HG02840 (cell line): Measurements from ENCODE around the gene FARSA.
"Not testable (repeated sequence)": the region's sequence is repeated elsewhere in the genome, so short reads cannot be mapped to it uniquely, and the experiment has no call there.

ENCODE experiments used
- ATAC-seq: cut with Tn5 transposase; IDR thresholded peaks from one replicate; pipeline ENCODE4 v1.9.1; 2021; ENCODE audit warnings: mild to moderate bottlenecking, moderate library complexity, moderate number of reproducible peaks; ENCODE audit not compliant: unreplicated experiment, low FRiP score

FARSA gene

GRCh38 chr19:12954612-12954962 lies 21.1 kb upstream of the FARSA start:
- ATAC-seq = no peak

GRCh38 chr19:12953799-12954611 lies 20.5 kb upstream of the FARSA start:
- no peak for ATAC-seq

- no peak for ATAC-seq
These were observed 19.8 kb upstream of the FARSA start for GRCh38 chr19:12953138-12953798.

GRCh38 chr19:12952488-12953137 lies 19.1 kb upstream of the FARSA start:
- ATAC-seq = no peak

- not testable (repeated sequence) for ATAC-seq
These were observed 18.5 kb upstream of the FARSA start for GRCh38 chr19:12952050-12952449.

- ATAC-seq = no peak
These were observed 16.1 kb upstream of the FARSA start for GRCh38 chr19:12949363-12950283.

GRCh38 chr19:12948612-12949362 lies 15.3 kb upstream of the FARSA start:
- no peak for ATAC-seq

GRCh38 chr19:12947702-12948611 lies 14.4 kb upstream of the FARSA start:
- no peak for ATAC-seq

- ATAC-seq = no peak
These were observed 13.4 kb upstream of the FARSA start for GRCh38 chr19:12946731-12947496.

- ATAC-seq = peak; percentile 23
These were observed 12.7 kb upstream of the FARSA start for GRCh38 chr19:12946092-12946721.

GRCh38 chr19:12945479-12946091 lies 12.1 kb upstream of the FARSA start, which contains the start of gene RAD23A:
Gene RAD23A, plus strand, starts transcription at chr19:12945862. Its CDS starts 87 bp downstream, at chr19:12945949.
- ATAC-seq = peak; percentile 89

- no peak for ATAC-seq
These were observed 10.7 kb upstream of the FARSA start for GRCh38 chr19:12944104-12944674.

GRCh38 chr19:12943437-12944044 lies 10.0 kb upstream of the FARSA start:
- no peak for ATAC-seq

GRCh38 chr19:12940897-12941296 lies 7.4 kb upstream of the FARSA start:
- ATAC-seq = no peak

GRCh38 chr19:12939975-12940423 lies 6.5 kb upstream of the FARSA start:
- ATAC-seq = no peak
